KG1 (cell line): ENCODE measurements around the gene PDE9A.
A peak's percentile ranks its signal among the peaks of the same experiment; 100 is the strongest.

ENCODE experiments used
- DNase-seq: peaks from one replicate; lab custom pipeline; 2025; lab: John Stamatoyannopoulos, UW

The PDE9A gene

DNA sequence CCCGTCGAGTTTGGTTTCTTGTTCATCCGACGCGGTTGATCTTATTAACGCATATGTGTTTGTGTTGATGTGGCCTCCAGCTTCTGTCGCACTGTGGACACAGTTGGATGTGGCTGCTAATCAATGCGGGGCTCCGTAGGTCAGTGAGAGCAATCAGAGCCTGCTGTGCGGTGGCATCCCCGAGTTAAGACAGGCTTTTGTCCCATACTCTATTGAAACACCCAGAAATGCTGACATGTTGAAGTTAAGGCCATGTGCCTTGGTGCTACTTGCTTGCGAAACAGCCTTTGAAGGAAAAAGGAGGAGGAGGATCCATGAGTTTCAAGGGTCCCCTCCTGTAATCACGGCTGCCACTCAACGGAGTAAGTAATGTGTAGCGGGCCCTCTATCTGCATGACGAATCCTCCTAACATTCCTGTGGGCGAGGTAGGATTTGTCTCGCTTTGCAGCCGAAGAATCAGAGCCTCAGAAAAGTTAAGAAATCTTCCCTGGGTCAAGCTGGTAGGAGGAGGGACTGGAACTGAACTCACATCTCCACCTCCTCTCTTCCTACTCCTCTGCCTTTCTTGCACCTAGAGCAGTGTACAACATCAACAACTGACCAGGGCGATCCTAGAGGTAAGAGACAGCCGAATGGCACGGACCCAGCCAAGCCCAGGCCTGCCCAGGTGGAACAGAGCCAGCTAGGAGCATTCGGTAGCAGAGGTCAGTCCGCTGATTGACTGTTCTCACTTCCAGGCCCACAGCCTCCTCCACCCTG lies 19.5 kb downstream of the PDE9A start:
- no peak for DNase-seq

DNA sequence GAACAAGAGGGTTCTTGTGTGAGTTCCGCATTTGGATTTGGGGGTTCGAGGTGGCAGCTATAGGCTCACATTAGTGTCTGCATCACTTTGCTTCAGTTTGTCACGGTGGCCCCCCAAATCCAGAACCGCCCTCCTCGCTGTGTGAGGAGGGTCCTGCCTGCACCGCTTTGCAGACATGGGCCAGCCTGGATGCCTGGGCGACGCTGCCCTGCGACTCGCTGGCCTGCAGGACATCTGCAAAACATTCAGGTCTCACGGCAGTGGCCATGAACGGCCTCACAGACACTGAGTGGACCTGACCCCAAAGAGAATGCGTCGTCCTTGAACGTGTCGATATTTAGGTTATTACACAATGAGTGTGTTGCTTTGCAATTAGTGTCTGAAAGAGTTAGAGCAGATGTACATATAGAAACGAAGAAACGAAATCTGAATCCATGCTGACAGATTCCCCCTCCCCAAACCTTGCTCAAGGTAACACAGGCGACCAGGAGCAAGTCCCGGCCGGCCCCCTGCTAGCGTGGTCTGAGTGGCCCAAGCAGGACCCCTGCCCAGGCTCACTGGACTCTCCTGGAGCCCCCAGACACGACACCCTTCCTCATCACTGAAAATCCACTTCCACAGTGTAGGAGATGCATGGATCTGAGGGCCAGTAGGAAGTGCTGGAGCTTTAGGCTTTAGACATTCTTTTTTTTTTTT lies 20.4 kb downstream of the PDE9A start:
- no peak for DNase-seq

DNA sequence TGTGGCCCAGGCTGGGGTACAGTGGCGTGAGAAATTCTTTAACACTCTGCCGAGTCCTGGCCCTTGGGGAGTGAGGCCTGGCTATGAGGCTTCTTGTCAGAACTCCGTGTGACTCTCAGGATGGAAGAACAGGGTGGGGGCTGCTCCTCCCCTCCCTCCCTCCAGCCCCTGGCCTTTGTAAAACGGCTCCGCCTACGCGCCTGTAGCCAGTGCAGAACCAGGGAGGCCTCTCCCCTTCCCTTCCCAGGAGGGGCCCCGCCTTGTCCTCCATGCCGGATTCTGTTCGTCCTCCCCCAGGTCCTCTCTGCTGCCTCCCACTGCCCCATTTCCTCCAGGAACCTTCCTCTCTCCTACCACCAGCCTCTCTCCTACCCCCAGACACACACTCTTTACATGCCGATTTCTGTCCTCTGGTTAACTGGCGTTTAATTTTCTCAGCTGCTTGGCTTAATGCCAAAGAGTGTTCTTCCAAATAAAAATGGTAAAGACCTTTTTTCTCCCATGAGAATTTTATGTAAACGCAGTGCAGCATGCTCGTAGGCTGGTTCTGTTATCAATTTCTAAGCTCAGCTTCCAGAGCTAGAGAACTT lies 21.0 kb downstream of the PDE9A start:
- DNase-seq, result no peak

DNA sequence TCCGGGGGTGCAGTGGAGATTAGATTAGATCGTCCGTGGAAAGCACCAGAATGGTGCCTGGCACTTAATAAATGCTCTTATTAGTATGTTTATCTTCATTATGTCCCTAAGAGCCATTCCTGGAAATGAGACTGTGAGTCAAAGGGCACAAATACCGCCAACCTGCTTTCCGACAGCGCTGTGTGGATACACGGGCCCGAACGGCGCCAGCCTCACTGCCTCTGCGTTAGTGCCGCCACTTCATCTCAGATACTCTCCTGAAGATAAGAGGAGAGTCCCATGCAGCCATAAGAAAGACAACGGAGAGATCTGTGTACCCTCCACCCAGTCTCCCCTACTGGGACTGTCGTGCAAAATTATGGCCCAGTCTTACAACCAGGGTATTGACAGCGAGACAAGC lies 22.0 kb downstream of the PDE9A start:
- DNase-seq, result no peak

DNA sequence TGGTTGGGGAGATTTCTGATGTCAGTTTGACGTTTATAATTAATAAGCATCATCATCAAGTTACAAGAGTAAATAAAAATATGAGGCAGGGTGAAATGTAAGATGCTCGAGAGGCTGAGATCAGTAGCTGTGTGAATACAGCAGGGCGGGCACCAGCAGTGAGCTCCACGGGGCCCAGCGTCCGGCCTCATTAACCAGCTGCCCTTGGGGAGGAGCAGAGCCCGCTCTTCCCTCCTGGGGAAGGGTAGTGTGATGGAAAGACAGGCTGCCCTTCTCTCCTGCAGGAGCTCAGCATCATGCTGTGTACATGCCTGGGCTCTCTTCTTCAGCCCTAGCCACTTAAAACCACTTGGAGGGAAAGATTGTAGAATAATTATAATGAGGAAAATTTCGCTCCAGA lies 23.4 kb downstream of the PDE9A start:
- DNase-seq, result no peak

DNA sequence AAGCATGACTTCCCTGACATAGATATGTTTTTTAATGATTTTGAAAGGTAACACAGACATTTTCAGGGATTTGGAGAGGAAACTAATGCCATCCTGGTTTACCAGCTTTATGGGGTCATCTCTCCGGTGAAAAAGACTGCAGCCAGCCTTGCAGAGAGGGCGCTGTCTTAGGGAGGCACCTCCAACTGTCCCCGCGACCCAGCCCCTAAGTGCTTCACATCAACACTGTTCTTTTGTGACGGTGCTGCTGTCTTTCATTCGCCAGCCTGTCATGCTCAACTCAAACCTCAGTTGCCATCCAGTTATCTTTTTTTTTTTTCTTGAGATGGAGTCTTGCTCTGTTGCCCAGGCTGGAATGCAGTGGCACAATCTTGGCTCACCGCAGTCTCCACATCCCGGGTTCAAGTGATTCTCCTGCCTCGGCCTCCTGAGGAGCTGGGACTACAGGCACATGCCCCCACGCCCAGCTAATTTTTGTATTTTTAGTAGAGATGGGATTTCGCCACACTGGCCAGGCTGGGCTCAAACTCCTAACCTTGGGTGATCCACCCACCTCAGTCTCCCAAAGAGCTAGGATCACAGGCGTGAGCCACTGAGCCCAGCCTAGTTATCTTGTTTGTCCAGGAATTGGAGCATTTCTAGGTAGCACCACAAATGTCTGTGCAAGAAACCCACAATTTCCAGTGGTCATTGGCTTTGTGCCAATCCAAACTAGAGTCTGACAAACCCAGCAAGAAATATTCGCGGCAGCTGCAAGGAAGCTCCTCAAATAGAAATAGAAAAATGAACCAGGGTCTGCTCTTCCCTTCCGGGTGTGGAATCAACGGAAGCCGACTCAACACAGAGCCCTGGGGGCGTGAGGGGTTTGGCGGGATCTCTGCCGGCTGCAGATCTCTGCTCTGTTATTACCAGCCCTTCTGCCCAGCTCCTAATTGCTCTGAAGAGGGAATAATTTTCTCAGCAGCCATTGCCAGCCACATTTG lies 24.2 kb downstream of the PDE9A start:
- peak; percentile 42 for DNase-seq

DNA sequence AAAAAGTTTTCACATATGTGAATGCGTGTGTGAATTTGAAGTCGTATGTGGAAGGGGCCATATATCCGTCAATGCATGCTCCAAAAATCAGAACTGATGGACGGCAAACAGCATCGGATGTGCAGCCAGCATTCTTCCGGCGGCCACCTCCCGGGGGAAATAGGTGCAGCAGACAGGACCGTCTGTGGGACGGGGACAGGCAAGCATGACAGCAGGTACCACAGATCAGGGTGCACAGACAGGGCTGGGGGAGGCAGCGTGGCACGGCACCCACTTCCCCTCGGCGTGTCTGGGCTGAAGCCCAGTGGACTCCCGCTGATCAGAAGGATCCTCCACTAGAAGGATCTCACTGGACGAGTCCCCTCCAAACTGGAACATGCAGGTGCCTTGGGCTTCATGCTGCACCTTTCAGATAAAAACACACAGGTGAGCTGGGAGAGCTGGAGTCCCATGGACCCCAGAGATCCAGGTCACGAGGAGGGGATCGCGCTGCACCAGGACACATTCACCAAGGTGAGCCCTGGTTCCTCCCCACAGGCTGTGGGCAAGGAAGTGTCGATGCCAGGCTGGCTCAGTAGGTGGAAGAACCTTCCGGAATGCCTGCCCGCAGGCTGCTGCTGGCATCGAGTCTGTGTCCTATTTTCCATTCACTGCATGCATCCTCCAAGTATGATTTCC lies 25.3 kb downstream of the PDE9A start:
- DNase-seq, result no peak

DNA sequence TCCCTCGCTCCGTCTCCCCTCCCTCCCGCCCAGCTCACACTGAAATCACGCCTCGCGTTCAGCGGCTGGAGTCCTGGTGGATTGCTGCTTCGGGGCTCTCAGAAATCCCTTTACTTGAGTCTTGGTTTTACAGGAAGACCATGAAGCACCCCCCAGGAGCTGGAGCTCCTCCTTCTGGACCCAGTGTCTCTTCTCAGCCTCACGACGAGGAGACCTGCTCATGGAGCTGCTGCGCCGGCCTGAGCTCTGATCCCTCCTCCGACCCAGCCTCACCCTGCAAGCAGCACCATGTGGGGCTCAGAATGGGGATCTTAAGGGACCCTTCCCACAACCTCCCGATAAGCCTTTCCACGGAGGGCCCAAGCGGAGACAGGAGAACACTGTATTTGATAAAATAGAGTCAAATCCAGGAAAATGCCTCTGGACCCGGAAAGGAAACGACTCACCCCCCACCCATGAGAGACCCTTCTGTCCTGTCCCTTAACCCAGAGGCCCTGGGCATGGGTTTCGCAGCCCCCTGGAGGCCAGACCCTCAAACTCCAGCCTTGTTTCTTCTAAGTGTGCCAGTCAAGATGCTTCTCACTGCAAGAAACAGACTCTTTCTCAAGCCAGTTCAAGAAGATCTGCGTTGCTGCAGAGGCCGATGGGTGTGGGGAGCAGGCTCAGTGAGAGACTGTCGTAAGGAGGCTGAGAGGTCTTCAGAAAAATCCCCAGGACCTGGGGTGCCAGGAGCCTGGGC lies 26.1 kb downstream of the PDE9A start:
- no peak for DNase-seq

DNA sequence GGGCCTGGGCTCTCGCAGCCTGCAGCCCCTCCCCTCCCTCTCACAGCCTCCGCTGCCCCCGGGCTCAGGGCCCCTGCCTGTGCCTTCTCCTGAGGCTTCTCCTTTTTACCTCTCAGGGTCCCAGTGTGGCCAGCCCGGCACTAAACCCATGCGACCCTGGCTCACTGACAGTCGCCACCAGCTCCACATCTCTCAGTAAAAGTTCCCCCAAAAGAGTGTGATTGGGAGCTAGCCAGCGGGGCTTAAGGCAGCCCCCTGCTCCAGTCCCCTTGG lies 26.6 kb downstream of the PDE9A start:
- no peak for DNase-seq

DNA sequence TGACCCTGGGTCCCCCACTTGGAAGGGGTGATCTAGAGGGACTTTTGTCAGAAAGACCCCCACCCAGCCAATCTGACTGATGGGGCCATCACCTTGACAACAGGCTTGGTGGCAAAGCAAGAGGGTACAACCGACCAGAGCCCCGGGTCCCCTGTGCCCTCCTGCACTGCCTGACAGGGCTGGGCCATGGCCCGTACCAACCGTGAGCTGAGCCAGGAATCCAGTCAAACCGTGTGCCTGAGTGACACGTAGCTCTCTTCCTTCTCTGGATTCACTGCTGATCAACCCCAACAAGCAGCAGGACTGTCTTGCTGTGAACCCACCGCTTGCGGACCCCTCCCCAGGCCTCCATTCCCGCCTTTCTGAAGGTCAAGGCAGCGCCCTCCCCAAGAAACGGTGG lies 27.0 kb downstream of the PDE9A start:
- no peak for DNase-seq

DNA sequence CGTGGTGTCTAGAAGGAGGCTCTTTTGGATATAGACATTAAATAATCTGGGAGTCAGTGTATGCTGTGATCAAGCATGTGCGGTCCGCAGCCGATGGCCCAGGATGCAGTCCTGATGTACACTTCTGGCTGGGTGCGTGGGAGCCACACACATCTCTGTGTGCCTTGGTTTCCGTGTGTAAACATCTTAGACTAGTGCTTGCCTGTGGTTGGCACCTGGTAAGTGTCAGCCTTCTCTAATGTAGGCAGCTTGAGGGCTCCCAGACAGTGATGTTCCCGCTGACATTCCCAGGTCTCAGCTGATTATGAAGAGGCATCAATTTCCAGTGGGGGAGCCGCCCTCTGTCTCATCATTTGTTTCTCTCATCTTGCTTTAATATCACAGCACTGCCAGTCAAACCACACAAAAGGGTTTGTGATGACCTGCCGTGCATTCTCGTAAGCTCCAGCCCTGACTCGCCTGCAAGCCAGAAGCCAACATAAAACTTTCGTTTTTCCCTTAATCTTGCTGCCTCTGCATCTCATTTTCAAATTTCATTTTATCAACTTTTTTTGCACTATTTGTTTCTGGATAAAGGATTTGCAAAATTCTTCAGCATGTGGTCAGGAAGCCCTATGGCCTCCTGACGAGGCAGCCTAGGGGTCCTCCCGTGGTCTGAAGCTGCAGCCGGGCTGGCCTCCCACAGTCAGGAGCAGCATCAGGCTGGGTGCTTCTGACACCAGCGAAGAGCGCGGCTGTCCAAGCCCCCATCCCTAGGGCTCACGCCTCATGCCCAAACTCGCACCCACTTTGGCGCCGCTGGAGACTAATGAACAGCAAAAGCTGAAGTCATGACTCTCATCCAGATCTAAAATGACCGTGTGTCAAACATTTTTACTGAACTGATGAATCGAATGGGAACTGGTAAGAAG lies 28.1 kb downstream of the PDE9A start:
- no peak for DNase-seq

DNA sequence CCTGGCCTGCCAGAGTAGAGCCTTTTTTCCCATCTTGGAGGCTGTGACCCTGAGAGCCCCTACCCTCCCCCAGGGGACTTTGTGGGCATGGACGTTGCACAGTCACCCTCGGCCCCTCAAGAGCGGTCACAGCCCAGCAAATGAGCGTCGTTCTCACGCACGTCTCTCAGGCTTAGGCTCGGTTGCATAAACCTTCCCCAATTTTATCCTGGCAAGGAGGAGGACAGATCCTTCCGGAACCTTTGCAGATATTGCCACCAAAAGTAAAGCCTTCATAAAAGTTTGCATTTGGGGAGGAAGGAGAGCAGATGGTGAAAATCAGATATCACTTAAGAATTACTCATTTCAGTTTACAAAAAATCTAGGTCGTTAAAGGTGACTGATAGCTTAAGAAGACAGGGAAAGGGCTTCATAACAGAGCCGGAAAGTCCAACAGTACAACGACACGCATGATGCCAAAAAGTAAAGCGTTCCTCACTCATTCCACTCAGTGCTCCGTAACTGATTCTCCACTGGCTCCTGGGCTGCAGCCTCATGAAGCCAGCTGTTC lies 29.3 kb downstream of the PDE9A start:
- no peak for DNase-seq

DNA sequence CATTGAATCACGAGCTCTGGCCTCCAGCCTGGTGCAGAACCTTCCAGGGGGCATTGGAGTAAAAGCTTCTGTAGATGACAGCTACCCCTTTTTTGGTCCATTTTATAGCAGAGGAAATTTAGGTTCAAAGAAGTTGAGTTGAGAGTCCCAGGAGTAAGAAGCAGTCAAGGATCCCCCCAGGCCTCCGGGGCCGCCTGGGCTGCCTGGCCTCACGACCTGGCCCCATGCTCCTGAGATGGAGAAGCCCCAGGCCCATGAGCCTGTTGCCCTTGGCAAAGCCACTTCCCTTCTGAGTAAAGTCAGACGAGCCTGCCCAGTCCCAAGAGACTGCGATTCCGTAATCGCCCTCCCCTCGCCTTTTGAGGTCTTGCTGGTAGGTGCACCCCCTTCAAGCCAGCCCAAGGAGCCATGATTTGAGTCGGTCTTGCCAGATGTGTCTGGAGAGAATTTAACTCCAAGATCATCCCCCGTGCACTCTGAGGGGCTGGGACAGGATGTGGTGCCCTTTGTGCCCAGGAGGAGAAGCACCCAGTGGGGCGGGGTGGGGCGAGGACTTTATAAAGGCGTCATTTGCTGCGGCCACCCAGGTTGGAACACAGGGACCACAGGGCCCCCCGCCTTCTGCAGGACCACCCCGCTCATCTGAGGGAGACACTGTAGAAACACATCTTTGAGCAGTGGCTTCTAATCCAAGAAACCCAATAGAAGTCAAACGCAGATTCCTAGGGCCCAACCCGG lies 30.1 kb downstream of the PDE9A start:
- DNase-seq, result no peak

DNA sequence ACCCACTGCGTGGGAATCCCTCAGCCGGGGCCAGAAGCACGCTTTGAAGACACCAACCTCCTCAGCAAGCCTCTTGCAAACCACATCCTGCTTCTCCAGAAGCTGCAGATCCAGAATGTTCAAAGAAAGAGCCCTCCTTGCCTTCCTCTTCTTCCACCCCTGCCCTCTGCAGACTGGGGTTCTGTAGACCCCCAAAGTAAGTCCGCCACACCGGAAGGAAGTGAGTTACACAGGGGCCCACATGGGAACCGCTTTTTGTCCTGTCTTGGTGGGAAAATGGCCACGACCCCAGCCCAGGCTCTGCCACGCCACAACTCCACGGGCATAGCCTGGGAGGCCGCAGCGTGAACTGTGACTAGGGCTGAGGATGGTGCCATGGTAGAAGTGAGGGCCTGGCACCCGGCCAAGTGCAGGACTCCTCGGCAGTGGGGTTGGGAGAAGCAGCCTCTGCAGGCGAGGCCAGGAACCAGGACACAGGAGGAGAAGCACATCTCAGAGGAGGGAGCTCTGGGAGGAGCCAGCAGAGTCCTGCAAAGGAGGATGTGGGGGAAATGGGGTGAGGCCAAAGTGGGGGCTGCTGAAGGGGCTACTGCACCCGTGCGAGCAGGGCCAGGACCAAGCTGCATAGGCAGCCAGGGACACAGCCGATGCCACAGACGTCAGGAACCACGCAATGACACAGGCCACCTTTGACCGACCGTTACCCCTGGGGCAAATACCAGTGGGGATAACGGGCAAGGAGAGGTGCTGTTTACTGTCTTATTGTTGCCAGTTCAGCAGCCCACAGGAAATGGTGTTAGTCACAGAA lies 30.9 kb downstream of the PDE9A start:
- DNase-seq, result no peak

DNA sequence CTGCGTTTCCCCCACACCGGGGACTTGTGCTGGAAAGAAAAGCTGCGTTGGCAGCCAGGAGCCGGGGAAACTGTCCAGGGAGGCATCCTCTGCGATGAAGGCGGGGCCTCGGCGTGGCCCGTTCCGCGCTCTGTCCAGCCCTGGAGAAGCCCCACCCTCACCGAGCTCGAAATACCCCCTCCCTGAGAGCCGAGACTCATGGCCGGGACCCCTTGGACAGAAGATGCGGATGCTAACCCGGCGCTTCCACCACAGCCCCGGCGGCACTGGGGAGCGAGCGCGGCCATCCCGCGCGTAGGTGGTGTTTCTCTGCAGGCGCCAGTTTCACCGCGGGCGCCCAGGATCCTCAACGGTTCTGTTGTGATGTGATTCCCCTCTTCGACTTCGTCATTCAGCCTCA lies 31.6 kb downstream of the PDE9A start:
- DNase-seq, result no peak

DNA sequence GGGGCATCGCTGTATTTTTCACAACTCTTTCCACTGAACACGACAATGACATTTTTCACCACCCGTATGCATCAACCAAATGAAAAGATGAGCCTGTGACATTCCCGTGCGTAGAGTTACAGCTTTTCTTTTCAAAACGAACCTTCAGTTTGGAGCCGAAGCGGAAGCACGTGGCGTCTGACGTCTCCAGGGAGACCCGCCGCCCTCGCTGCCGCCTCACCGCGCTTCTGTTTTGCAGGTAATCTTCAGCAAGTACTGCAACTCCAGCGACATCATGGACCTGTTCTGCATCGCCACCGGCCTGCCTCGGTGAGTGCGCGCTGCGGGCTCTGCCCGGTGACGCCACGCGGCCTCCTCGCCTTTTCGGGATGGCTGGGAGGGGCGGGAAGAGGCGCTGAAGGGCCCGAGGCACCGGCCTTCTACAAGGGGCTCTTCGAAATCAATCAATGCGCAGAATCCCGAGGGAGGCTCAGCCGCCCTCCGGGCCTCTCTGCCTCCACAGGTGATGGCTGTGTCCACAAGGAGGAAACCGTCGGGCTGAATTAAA lies 32.6 kb downstream of the PDE9A start:
- no peak for DNase-seq

DNA sequence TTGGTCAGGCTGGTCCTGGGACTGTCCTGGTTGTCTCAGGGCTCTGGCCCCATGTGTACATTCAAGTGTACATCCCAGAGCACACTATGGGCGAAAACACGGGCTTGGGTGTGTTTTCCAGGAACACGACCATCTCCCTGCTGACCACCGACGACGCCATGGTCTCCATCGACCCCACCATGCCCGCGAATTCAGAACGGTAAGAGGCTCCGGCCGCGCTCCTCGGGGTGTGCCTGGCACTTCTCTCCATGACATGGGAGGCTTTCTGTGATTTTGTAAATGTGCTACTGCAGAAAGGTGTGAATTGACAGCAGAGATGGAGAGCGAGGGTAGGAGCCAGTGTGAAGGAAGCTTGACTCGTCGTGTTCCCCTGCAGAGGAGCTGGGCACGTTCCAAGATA lies 34.4 kb downstream of the PDE9A start:
- DNase-seq, result no peak
